Gastroesophageal sphincter (tissue), 2 donors: Measurements from ENCODE around the gene DPEP2NB.

ENCODE experiments used
- EP300 ChIP-seq: sonication (generic); formaldehyde crosslinking; IDR thresholded peaks from one replicate; pipeline ENCODE4 v1.6.1; 2017; ENCODE audit warnings: antibody characterized with exemption, mild to moderate bottlenecking
- POLR2A ChIP-seq, 2 donors: fragments of 450-650 bp; IDR thresholded peaks; one replicate each; pipeline ENCODE4 v1.6.1; 2017; ENCODE audit warnings: antibody characterized with exemption in 2 of 2, mild to moderate bottlenecking in 2 of 2, moderate library complexity in 1 of 2

DNA sequence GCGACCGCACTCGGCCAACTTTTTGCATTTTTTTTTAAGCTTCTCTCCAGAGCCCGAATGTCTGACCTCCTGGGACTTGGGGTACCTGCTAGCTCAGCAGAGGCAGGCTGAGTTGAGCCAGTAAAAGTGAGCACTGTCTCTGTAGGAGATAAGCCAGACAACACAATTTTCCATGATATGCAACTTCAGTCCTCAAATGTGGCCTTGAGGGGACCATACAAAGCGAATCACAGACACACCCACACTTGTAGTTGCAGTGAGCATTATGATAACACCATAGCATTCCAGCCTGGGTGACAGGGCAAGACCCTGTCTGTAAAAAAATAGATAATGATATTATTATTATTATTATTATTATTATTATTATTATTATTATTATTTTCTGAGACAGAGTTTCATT is 19.0 kb downstream of the DPEP2NB start:
- TF ChIP-seq EP300: no peak
- no peak for TF ChIP-seq POLR2A (IDR thresholded peaks at IDR 0.05)
